Measurements from ENCODE around the gene SIRT5. TPM values are rescaled to one million over a fixed set of nuclear protein-coding genes. Genes with fewer than 3 reads are reported as not detected.

The SIRT5 gene
- total RNA-seq, 1 donor from 2014 or later, result 8.9 TPM

- no peak for DNase-seq (ENCODE audit: extremely low read depth, low read depth, low spot score)
These were observed 23.7 kb upstream of the SIRT5 start for GRCh38 chr6:13550656-13551055.

- DNase-seq (ENCODE audit: extremely low read depth, low read depth, low spot score), result no peak
These were observed 20.8 kb upstream of the SIRT5 start for GRCh38 chr6:13553646-13554045.

DNA sequence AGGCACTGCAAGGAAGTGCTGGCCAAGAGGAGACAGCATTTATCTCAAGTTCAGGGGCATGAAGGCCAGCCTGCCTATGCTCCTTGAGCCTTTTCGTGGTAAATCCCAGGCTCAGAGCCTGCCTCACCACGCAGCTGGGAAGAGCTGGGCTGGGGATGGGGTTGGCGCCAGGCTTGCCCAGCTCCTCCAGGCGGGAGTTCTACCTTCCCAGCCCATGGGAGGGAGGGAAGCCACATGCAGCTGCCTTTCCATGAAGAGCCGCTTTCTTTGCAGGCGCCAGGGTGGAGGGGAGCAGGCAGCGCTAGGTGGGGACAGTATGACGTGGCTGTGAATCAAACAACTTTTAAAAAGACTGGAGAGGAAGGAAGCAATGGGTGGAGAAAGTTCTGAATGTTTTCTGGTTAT, 19.5 kb upstream of the SIRT5 start:
- no peak for DNase-seq (ENCODE audit: extremely low read depth, low read depth, low spot score)

- DNase-seq (ENCODE audit: extremely low read depth, low read depth, low spot score), result no peak
These were observed 16.6 kb upstream of the SIRT5 start for GRCh38 chr6:13557841-13558240.

DNA sequence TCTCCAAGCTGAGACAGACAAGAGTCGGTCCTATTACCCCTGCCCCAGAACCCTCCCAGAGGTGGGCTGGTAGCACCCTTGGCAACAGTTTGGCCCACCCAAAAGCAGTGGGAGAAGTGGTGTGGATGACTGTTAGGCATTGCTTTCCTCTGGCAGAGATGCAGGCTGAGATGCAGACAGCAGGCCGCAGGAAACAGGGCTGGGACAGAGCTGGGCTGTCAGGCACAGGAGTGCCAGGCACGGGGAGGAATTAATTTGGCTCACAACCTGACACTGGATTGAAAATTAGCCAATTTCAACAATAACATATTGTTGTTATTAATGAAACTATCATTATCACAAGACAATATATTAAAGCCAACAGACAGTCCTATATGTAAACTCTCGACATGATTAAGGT, 15.7 kb upstream of the SIRT5 start:
- no peak for DNase-seq (ENCODE audit: extremely low read depth, low read depth, low spot score)

- DNase-seq (ENCODE audit: extremely low read depth, low read depth, low spot score), result no peak
These were observed 15.2 kb upstream of the SIRT5 start for GRCh38 chr6:13559251-13559650.

- DNase-seq (ENCODE audit: extremely low read depth, low read depth, low spot score), result no peak
These were observed 14.3 kb upstream of the SIRT5 start for GRCh38 chr6:13559968-13560650.

- DNase-seq (ENCODE audit: extremely low read depth, low read depth, low spot score), result no peak
These were observed 13.8 kb upstream of the SIRT5 start for GRCh38 chr6:13560651-13561044.

DNA sequence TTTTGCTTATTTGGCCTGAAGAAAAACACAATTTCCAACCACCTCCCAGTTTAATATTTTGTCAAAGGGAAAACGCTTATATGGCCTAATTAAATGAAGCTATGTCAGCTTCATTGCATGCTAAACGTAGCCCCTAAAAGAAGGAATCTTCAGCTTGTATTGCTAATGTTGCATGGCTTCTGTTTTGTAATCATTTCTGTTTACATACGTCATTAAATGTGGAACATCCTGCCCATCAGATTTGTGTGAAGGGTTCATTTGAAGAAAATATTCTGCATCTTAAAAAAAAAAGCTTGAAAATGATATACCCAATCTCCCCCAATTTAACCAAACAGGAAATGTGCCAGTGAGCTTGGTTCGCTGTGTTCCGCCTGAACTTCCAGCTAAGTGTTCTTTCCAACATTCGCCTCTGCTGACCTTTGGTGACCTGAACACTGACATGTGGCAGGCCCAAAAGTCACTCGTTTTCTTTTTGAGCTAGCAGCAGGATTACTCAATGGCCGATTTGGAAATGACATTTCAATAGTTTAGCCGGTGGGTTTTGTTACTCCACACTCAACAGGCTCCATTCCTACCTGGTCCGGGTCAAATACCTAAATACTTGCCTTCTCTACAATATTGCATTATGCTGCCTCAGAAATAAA, 12.7 kb upstream of the SIRT5 start:
- DNase-seq (ENCODE audit: extremely low read depth, low read depth, low spot score), result no peak

DNA sequence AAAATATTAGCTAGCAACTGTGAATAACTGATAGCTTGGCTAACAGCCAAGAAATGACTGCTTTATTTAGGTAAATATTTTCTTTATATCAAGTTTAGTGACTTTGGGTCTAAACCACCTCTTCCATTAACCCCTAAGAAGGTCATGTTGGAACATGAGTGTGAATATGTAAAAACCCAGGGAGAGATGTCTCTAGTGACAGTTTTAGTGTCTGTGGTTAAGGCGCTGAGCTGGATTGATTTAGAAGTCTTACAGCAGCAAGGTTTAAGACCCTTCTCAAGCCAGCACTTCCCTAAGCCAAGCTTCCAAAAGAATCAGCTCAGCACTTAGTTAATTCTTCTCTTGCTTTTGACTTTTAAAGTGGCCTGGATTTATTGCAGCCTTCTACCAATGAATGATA, 11.4 kb upstream of the SIRT5 start:
- no peak for DNase-seq (ENCODE audit: extremely low read depth, low read depth, low spot score)

DNA sequence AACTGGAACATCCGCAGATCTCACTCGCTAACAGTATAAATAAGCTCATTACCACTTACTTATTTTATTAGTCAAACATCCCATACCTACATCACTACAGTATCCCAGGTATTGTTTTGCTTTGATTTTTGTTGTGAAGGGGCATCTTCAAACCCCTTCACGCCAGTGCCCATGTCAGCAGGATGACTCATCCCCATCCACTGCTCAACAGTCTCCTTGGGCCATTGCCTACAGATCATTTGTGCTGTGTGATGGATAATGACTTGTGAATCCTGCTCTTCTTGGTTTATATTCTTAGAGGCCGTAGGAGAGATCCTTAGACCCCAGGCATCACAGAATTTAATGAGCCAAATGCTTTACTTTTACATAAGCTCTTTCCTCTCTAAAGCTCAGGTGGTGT, 8.5 kb upstream of the SIRT5 start:
- no peak for DNase-seq (ENCODE audit: extremely low read depth, low read depth, low spot score)

- no peak for DNase-seq (ENCODE audit: extremely low read depth, low read depth, low spot score)
These were observed 7.9 kb upstream of the SIRT5 start for GRCh38 chr6:13566500-13566899.

DNA sequence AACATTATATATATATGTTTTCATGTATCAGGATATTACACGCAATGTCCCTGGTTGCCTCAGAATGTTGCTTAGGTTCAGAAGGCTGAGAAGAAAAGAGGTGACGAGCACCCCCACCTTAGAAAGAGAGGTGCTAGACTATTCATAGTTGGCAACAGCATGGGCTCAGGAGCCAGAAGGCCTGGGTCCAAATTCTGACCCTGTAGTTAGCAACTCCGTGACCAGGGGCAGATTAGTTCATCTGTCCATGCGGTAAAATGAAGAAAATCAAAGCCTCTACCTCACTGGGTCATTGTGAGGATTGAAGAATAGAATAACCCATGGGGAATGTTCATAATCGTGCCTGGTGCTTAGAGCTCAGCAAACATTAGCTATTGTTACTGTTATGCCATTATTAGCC, 5.4 kb upstream of the SIRT5 start:
- DNase-seq (ENCODE audit: extremely low read depth, low read depth, low spot score), result no peak

DNA sequence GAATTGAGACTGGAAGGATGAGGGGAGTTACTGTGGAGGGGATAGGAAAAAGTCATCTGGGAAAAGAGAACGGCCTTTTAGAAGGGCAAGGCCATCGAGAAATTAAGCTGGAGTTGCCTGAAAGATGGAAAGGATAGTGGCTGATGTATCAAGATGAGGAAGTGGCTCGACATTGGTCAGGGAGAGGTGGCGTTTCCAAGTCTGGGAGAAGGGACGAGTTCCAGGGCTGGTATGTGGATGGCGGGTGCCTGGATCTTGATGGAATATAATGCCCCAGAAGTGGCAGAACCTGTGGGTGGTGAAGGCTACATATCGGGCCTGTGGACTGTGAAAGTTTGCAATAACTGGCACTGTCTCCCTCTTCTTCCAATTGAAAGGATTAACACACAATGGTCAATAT, 2.2 kb upstream of the SIRT5 start:
- DNase-seq (ENCODE audit: extremely low read depth, low read depth, low spot score), result no peak

GRCh38 chr6:13572951-13573654, 1.3 kb upstream of the SIRT5 start:
- no peak for DNase-seq (ENCODE audit: extremely low read depth, low read depth, low spot score)

- DNase-seq (ENCODE audit: extremely low read depth, low read depth, low spot score), result no peak
These were observed 711 bp upstream of the SIRT5 start for GRCh38 chr6:13573669-13574110.

DNA sequence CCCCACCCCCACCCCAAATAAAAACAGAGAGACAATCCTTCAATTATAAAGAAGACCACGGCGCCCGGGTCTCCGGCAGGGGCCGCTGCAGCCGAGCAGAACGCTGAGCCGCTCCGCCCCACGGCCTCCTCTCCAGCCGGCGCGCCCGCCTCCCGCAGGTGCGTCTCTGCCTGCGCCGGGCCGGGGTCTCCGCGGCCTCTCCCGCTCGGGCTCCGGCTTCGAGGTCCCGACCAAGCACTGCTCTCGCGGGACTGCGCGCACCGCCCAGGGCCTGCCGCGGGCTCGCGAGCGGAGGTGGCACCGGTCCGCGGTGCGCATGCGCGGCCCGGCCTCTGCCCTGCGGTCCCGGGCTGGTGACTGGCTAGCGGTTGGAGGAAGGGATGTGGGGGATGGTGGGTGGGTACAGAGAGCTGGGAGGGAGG, 241 bp upstream of the SIRT5 start:
- no peak for DNase-seq (ENCODE audit: extremely low read depth, low read depth, low spot score)

DNA sequence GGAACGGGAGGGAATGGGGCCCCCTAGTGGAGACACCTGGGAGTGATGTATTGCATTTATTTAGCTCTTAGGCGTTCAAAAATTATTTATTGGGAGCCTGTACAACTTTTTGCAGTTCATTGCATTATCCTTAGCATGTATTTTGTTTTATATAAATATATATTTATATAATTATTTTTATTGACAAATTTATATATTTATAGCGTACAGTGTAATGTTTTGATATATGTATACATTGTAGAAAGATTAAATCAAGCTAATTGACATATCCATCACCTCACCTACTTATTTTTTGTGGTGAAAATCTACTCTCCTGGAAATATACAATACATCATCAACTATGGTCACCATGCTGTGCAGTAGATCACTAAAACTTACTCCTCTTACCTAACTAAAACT, 975 bp downstream of the SIRT5 start:
- DNase-seq (ENCODE audit: extremely low read depth, low read depth, low spot score), result no peak

DNA sequence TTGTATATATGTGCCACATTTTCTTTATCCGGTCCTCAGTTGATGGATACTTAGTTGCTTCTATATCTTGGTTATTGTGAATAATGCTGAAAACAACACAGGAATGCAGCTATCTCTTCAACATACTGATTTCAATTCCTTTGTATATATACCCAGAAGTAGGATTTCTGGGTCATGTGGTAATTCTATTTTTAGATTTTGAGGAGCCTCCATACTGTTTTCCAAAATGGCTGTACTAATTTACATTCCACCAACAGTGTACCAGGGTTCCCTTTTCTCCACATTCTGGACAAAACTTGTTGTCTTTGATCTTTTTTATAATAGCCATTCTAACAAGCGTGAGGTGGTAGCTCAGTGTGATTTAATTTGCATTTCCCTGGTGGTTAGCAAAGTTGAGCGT, 1.6 kb downstream of the SIRT5 start:
- DNase-seq (ENCODE audit: extremely low read depth, low read depth, low spot score), result no peak

- DNase-seq (ENCODE audit: extremely low read depth, low read depth, low spot score), result no peak
These were observed 3.5 kb downstream of the SIRT5 start for GRCh38 chr6:13577926-13578325.

GRCh38 chr6:13579911-13580310, 5.5 kb downstream of the SIRT5 start:
- DNase-seq (ENCODE audit: extremely low read depth, low read depth, low spot score), result no peak

DNA sequence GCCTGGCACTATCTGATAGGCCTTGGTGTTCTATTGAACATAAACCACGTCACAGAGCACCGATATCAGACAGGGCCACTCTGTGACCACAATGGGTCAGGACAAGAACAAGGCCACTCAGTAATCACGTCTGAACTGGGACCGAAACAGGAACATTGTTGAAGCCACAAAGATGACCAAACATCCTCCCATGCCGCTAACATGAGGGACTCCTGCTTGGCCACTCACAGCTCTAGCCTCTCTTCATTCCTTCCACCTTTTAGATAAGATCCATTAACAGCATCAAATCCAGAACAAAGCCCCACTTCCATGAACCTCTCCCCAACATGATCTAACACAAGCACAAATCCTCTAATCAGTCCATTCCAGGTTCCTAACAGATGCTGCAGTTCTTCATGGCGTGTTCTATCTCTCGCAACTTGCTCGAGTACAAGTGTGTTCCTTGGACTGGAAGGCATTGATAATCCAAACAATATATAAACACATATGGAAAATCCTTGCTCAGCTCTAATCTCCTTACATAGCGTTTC, 7.4 kb downstream of the SIRT5 start:
- no peak for DNase-seq (ENCODE audit: extremely low read depth, low read depth, low spot score)
